Measurements from ENCODE around the gene LATS1.

DNA sequence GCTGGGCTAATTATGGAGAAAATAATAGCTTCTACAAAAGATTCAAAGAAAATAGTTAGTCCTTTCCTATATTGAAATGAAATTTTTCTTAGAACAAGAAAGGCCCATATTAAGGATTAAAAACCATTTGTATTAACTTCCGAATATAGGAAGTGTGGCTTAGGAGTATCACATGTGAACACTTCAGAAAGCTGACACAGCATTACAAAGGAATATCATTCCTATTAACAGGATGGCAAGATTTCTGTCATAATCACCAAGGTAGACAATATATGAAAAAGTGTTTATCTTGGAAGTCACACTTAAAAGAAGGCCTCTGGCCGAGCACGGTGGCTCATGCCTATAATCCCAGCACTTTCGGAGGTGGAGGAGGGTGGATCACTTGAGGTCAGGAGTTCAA lies 5.4 kb upstream of the LATS1 start:
- TF ChIP-seq CTCF (IDR thresholded peaks at IDR 0.05), result no peak
- no peak for TF ChIP-seq POLR2A (IDR thresholded peaks at IDR 0.05)
- TF ChIP-seq EP300 (IDR thresholded peaks at IDR 0.05), result no peak
